ENCODE measurements around the gene SUN1. TPM values are rescaled to one million over a fixed set of nuclear protein-coding genes. Genes with fewer than 3 reads are reported as not detected.
A peak's percentile ranks its signal among the peaks of the same experiment; 100 is the strongest.

SUN1 gene
- polyA plus RNA-seq, 3 donors from 2014 or later: 19.3 to 31.5 (median 19.8) TPM

- Mint-ChIP-seq H3K9me3 (no peaks in the 10 kb centered on the region), H3K36me3 (peaks cover 6 to 13% (median 13%) of the 10 kb centered on the region in 3 donors), H3K4me3 (no peak overlapping the region), H3K27me3 (ENCODE audit: low read depth in 3 of 3) (peaks cover 2 to 11% (median 9%) of the 10 kb centered on the region in 3 donors), H3K27ac (no peak overlapping the region), H3K4me1 (peaks cover 19 to 26% of the 10 kb centered on the region in 2 donors)
- DNase-seq: no peak
Observed at GRCh38 chr7:820341-820740, 11.9 kb upstream of the SUN1 start.

GRCh38 chr7:821688-822087 lies 10.6 kb upstream of the SUN1 start:
- peaks cover 19 to 24% of the 10 kb centered on the region in 2 donors for H3K4me1 Mint-ChIP-seq
- H3K27ac Mint-ChIP-seq: no peak overlapping the region
- no peak overlapping the region for H3K4me3 Mint-ChIP-seq
- H3K36me3 Mint-ChIP-seq: peaks cover 6 to 16% (median 14%) of the 10 kb centered on the region in 3 donors
- no peaks in the 10 kb centered on the region for H3K9me3 Mint-ChIP-seq
- no peak for DNase-seq
- H3K27me3 Mint-ChIP-seq (ENCODE audit: low read depth in 3 of 3): peaks cover 0 to 11% (median 6%) of the 10 kb centered on the region in 3 donors

- no peak for DNase-seq
- Mint-ChIP-seq H3K27me3 (ENCODE audit: low read depth in 3 of 3) (peaks cover 0 to 5% (median 4%) of the 10 kb centered on the region in 3 donors), H3K36me3 (peaks cover 6 to 16% (median 14%) of the 10 kb centered on the region in 3 donors), H3K4me1 (peaks cover 12 to 16% of the 10 kb centered on the region in 2 donors), H3K9me3 (no peaks in the 10 kb centered on the region), H3K27ac (no peak overlapping the region), H3K4me3 (no peak overlapping the region)
Observed at GRCh38 chr7:822692-823276, 9.5 kb upstream of the SUN1 start.

- peaks cover 0 to 5% (median under 1%) of the 10 kb centered on the region in 3 donors for H3K27me3 Mint-ChIP-seq (ENCODE audit: low read depth in 3 of 3)
- H3K36me3 Mint-ChIP-seq: peaks cover 6 to 13% (median 8%) of the 10 kb centered on the region in 3 donors
- H3K9me3 Mint-ChIP-seq: no peaks in the 10 kb centered on the region
- peaks cover 4 to 8% of the 10 kb centered on the region in 2 donors for H3K4me1 Mint-ChIP-seq
- H3K27ac Mint-ChIP-seq: peak overlapping the region in 1 of 6 donors; percentile 62
- no peak for DNase-seq
- no peak overlapping the region for H3K4me3 Mint-ChIP-seq
Observed at GRCh38 chr7:823649-824048, 8.6 kb upstream of the SUN1 start.

GRCh38 chr7:824081-824480 lies 8.2 kb upstream of the SUN1 start:
- Mint-ChIP-seq H3K36me3 (peaks cover 6 to 12% (median 8%) of the 10 kb centered on the region in 3 donors), H3K4me1 (peaks cover 4 to 7% of the 10 kb centered on the region in 2 donors), H3K27me3 (ENCODE audit: low read depth in 3 of 3) (peaks cover 0 to 4% (median 2%) of the 10 kb centered on the region in 3 donors), H3K4me3 (no peak overlapping the region), H3K9me3 (no peaks in the 10 kb centered on the region), H3K27ac (peak overlapping the region in 2 of 6 donors; percentile 12 to 62)
- DNase-seq: no peak

GRCh38 chr7:824664-825063 lies 7.6 kb upstream of the SUN1 start:
- Mint-ChIP-seq H3K27ac (peak overlapping the region in 1 of 6 donors; percentile 41), H3K36me3 (peaks cover 6 to 10% (median 8%) of the 10 kb centered on the region in 3 donors), H3K4me1 (peaks cover 4% of the 10 kb centered on the region in 2 donors), H3K4me3 (no peak overlapping the region), H3K9me3 (no peaks in the 10 kb centered on the region), H3K27me3 (ENCODE audit: low read depth in 3 of 3) (peaks cover 0 to 4% (median 2%) of the 10 kb centered on the region in 3 donors)
- no peak for DNase-seq

GRCh38 chr7:825386-825785 lies 6.9 kb upstream of the SUN1 start:
- H3K36me3 Mint-ChIP-seq: peaks cover 6 to 8% (median 8%) of the 10 kb centered on the region in 3 donors
- no peak for DNase-seq
- no peak overlapping the region for H3K4me3 Mint-ChIP-seq
- H3K27me3 Mint-ChIP-seq (ENCODE audit: low read depth in 3 of 3): peaks cover under 1 to 2% (median 1%) of the 10 kb centered on the region in 3 donors
- H3K4me1 Mint-ChIP-seq: peaks cover 8% of the 10 kb centered on the region in 2 donors
- H3K27ac Mint-ChIP-seq: no peak overlapping the region
- H3K9me3 Mint-ChIP-seq: no peaks in the 10 kb centered on the region

GRCh38 chr7:826230-826917 lies 5.9 kb upstream of the SUN1 start:
- H3K27me3 Mint-ChIP-seq (ENCODE audit: low read depth in 3 of 3): peaks cover 2 to 4% (median 2%) of the 10 kb centered on the region in 3 donors
- H3K27ac Mint-ChIP-seq: no peak overlapping the region
- peaks cover 16 to 17% of the 10 kb centered on the region in 2 donors for H3K4me1 Mint-ChIP-seq
- H3K4me3 Mint-ChIP-seq: no peak overlapping the region
- peaks cover 5 to 6% (median 6%) of the 10 kb centered on the region in 3 donors for H3K36me3 Mint-ChIP-seq
- no peak for DNase-seq
- no peaks in the 10 kb centered on the region for H3K9me3 Mint-ChIP-seq

GRCh38 chr7:828793-829561 lies 3.3 kb upstream of the SUN1 start:
- no peaks in the 10 kb centered on the region for H3K9me3 Mint-ChIP-seq
- H3K27ac Mint-ChIP-seq: no peak overlapping the region
- H3K27me3 Mint-ChIP-seq (ENCODE audit: low read depth in 3 of 3): peaks cover 1 to 4% (median 2%) of the 10 kb centered on the region in 3 donors
- no peak overlapping the region for H3K4me3 Mint-ChIP-seq
- no peak for DNase-seq
- peaks cover 0 to 8% (median 2%) of the 10 kb centered on the region in 3 donors for H3K36me3 Mint-ChIP-seq
- H3K4me1 Mint-ChIP-seq: peaks cover 31 to 35% of the 10 kb centered on the region in 2 donors

- Mint-ChIP-seq H3K27me3 (ENCODE audit: low read depth in 3 of 3) (peaks cover 1 to 4% (median 2%) of the 10 kb centered on the region in 3 donors), H3K9me3 (no peaks in the 10 kb centered on the region), H3K4me3 (no peak overlapping the region), H3K27ac (peak overlapping the region in 1 of 6 donors; percentile 73), H3K36me3 (peaks cover 0 to 7% (median 2%) of the 10 kb centered on the region in 3 donors), H3K4me1 (peaks cover 31 to 35% of the 10 kb centered on the region in 2 donors)
- DNase-seq: no peak
Observed at GRCh38 chr7:830069-830468, 2.2 kb upstream of the SUN1 start.

- Mint-ChIP-seq H3K27me3 (ENCODE audit: low read depth in 3 of 3) (peaks cover 1 to 4% (median 4%) of the 10 kb centered on the region in 3 donors), H3K9me3 (no peaks in the 10 kb centered on the region), H3K4me1 (peaks cover 34 to 44% of the 10 kb centered on the region in 2 donors)
Observed at GRCh38 chr7:831596-832166, 595 bp upstream of the SUN1 start.

GRCh38 chr7:832968-833424 lies 720 bp downstream of the SUN1 start:
- no peaks in the 10 kb centered on the region for H3K9me3 Mint-ChIP-seq

More at GRCh38 chr7:831596-832166, 595 bp upstream of the SUN1 start:
- Mint-ChIP-seq H3K36me3 (peaks cover 0 to 5% (median 4%) of the 10 kb centered on the region in 3 donors), H3K27ac (peak overlapping the region; percentile 12 to 81 (median 72)), H3K4me3 (peak overlapping the region; percentile 53 to 71 (median 63))
- DNase-seq: no peak

GRCh38 chr7:833601-834258 lies 1.5 kb downstream of the SUN1 start:
- no peak overlapping the region for H3K27ac Mint-ChIP-seq
- no peaks in the 10 kb centered on the region for H3K9me3 Mint-ChIP-seq
- H3K36me3 Mint-ChIP-seq: peaks cover 0 to 7% (median 4%) of the 10 kb centered on the region in 3 donors
- peaks cover 2 to 4% (median 3%) of the 10 kb centered on the region in 3 donors for H3K27me3 Mint-ChIP-seq (ENCODE audit: low read depth in 3 of 3)
- H3K4me3 Mint-ChIP-seq: no peak overlapping the region
- peaks cover 34 to 44% of the 10 kb centered on the region in 2 donors for H3K4me1 Mint-ChIP-seq
- no peak for DNase-seq

More at GRCh38 chr7:832968-833424, 720 bp downstream of the SUN1 start:
- Mint-ChIP-seq H3K27ac (peak overlapping the region in 5 of 6 donors; percentile 47 to 86 (median 71)), H3K27me3 (ENCODE audit: low read depth in 3 of 3) (peaks cover 3 to 4% (median 4%) of the 10 kb centered on the region in 3 donors), H3K4me3 (peak overlapping the region; percentile 53 to 71 (median 63)), H3K36me3 (peaks cover 0 to 7% (median 4%) of the 10 kb centered on the region in 3 donors), H3K4me1 (peaks cover 34 to 44% of the 10 kb centered on the region in 2 donors)
- no peak for DNase-seq

Data from immature natural killer cell (primary cell).